GM23338 (cell line): ENCODE data around the gene DCANP1. TPM values are rescaled to one million over a fixed set of nuclear protein-coding genes. Genes with fewer than 3 reads are reported as not detected.

Source experiments
- ATAC-seq: fragments of 200-7000 bp; cut with Tn5 transposase; 3 replicates; pipeline ENCODE4 v1.9.1; 2020
- DNase-seq: peaks from one replicate; pipeline ENCODE4 v3.0.0-alpha.2; 2015; ENCODE audit warnings: low spot score
- H2AFZ ChIP-seq: fragments of 200-600 bp; sonication (generic); 2 replicates; pipeline ENCODE4 v1.8.0; 2016; ENCODE audit warnings: antibody characterized with exemption, mild to moderate bottlenecking, moderate library complexity
- H3F3A ChIP-seq: fragments of 200-600 bp; sonication (generic); replicated peaks from 2 replicates; pipeline ENCODE4 v1.8.0; 2017; ENCODE audit warnings: antibody characterized with exemption, mixed run types, low read depth
- H3K27ac ChIP-seq: fragments of 200-600 bp; sonication (generic); 2 replicates; pipeline ENCODE4 v1.6.1; 2016; ENCODE audit warnings: low read depth
- H3K27me3 ChIP-seq: fragments of 200-600 bp; sonication (generic); 2 replicates; pipeline ENCODE4 v1.8.0; 2016; ENCODE audit warnings: mild to moderate bottlenecking, mixed run types, moderate library complexity; ENCODE audit not compliant: insufficient read depth
- H3K36me3 ChIP-seq: fragments of 200-600 bp; sonication (generic); 2 replicates; pipeline ENCODE4 v1.8.0; 2016; ENCODE audit warnings: mild to moderate bottlenecking; ENCODE audit not compliant: insufficient read depth
- H3K4me1 ChIP-seq: fragments of 200-600 bp; sonication (generic); 2 replicates; pipeline ENCODE4 v1.8.0; 2016; ENCODE audit warnings: mild to moderate bottlenecking, moderate library complexity; ENCODE audit not compliant: insufficient read depth
- H3K4me2 ChIP-seq: fragments of 200-600 bp; sonication (generic); 2 replicates; pipeline ENCODE4 v1.7.1; 2017; ENCODE audit warnings: mixed run types
- H3K4me3 ChIP-seq: fragments of 200-600 bp; sonication (generic); 2 replicates; pipeline ENCODE4 v1.6.1; 2016; ENCODE audit warnings: mixed run types
- H3K79me2 ChIP-seq: fragments of 200-600 bp; sonication (generic); replicated peaks from 2 replicates; pipeline ENCODE4 v1.8.0; 2017; ENCODE audit warnings: mild to moderate bottlenecking; ENCODE audit not compliant: insufficient read depth
- H3K9me2 ChIP-seq: fragments of 200-600 bp; sonication (generic); 2 replicates; pipeline ENCODE4 v1.8.0; 2017; ENCODE audit not compliant: insufficient read depth
- H4K20me1 ChIP-seq: fragments of 200-600 bp; sonication (generic); replicated peaks from 2 replicates; pipeline ENCODE4 v1.8.0; 2017; ENCODE audit warnings: mild to moderate bottlenecking; ENCODE audit not compliant: insufficient read depth
- H3K27ac Mint-ChIP-seq: 2 replicates; pipeline ENCODE4 v1.8.0; 2020; ENCODE audit warnings: inconsistent platforms, mild to moderate bottlenecking, moderate library complexity, mixed read lengths
- H3K27me3 Mint-ChIP-seq: 3 replicates; pipeline ENCODE4 v1.8.0; 2022; ENCODE audit warnings: low read depth, mild to moderate bottlenecking, moderate library complexity, mixed read lengths, inconsistent platforms; ENCODE audit not compliant: insufficient read depth, poor library complexity
- H3K36me3 Mint-ChIP-seq: 3 replicates; pipeline ENCODE4 v1.8.0; 2021; ENCODE audit warnings: low read depth, mild to moderate bottlenecking, inconsistent platforms, moderate library complexity, mixed read lengths
- H3K4me1 Mint-ChIP-seq: 3 replicates; pipeline ENCODE4 v1.8.0; 2020; ENCODE audit warnings: mild to moderate bottlenecking, inconsistent platforms, mixed read lengths
- H3K4me3 Mint-ChIP-seq: 3 replicates; pipeline ENCODE4 v1.8.0; 2021; ENCODE audit warnings: moderate library complexity, mild to moderate bottlenecking, inconsistent platforms, mixed read lengths
- H3K9me3 Mint-ChIP-seq: 3 replicates; pipeline ENCODE4 v1.8.0; 2020; ENCODE audit warnings: moderate library complexity, mild to moderate bottlenecking, inconsistent platforms, mixed read lengths
- CTCF ChIP-seq, 2 experiments: fragments of 200-600 bp in 1 of 2; sonication (generic) in 1 of 2; conservative IDR thresholded peaks; 2 replicates each; pipeline versions ENCODE4 v1.5.1 to v1.6.1; 2016 to 2017; ENCODE audit warnings: antibody characterized with exemption in 2 of 2, low read depth in 2 of 2, mild to moderate bottlenecking in 2 of 2, moderate library complexity in 1 of 2
- EZH2phosphoT487 ChIP-seq: fragments of 200-600 bp; sonication (generic); IDR thresholded peaks from one replicate; pipeline ENCODE4 v1.8.1; 2018; ENCODE audit warnings: antibody characterized with exemption; ENCODE audit not compliant: unreplicated experiment
- JUNB ChIP-seq: IDR thresholded peaks from one replicate; pipeline ENCODE4 v1.6.1; 2016; ENCODE audit warnings: antibody characterized with exemption; ENCODE audit not compliant: unreplicated experiment
- POLR2AphosphoS5 ChIP-seq: IDR thresholded peaks from 2 replicates; pipeline ENCODE4 v1.6.1; 2016; ENCODE audit warnings: antibody characterized with exemption, low read depth
- ZNF114 ChIP-seq: fragments of 250-450 bp; sonication (Bioruptor Pico); IDR thresholded peaks from 2 replicates; pipeline ENCODE4 v1.5.0; 2020; ENCODE audit warnings: mild to moderate bottlenecking, moderate library complexity
- ZNF331 ChIP-seq: fragments of 250-450 bp; sonication (Bioruptor Pico); IDR thresholded peaks from 2 replicates; pipeline ENCODE4 v1.5.0; 2020; ENCODE audit warnings: low read depth, mild to moderate bottlenecking, moderate library complexity
- polyA plus RNA-seq: library from polyadenylated mRNA; unstranded; fragments of >200 nt; fragmentation: Nextera tagmentation; extraction: Ambion mirVana; gene quantifications from 2 replicates; pipeline ENCODE4 v1.2.1, GENCODE V29; 2016
- total RNA-seq: library from RNA; depleted of rRNA; stranded (reverse); fragments of >200 nt; shearing (Covaris generic); gene quantifications from 2 replicates; pipeline ENCODE4 v1.2.3, GENCODE V29; 2014
- TF ChIP-seq, protein P1 (sequence below): IDR thresholded peaks from 2 replicates; pipeline ENCODE4 v1.6.1; 2016; ENCODE audit warnings: antibody characterized with exemption
- TF ChIP-seq, protein P2 (sequence below): IDR thresholded peaks from one replicate; pipeline ENCODE4 v1.6.1; 2018; ENCODE audit warnings: antibody characterized with exemption; ENCODE audit not compliant: unreplicated experiment

DCANP1 gene
- total and polyA plus RNA-seq, 2 experiments from 2014 or later = not detected

GRCh38 chr5:135487037-135487395 lies 39.9 kb upstream of the DCANP1 start:
- peaks cover 28% of the 10 kb centered on the region for H4K20me1 ChIP-seq
- no peak overlapping the region for H2AFZ ChIP-seq
- H3F3A ChIP-seq = peaks cover 13% of the 10 kb centered on the region; the same call in 1 of the 2 replicates
- peaks cover 55% of the 10 kb centered on the region for H3K4me1 ChIP-seq
- H3K79me2 ChIP-seq = no peaks in the 10 kb centered on the region
- peaks cover 5% of the 10 kb centered on the region; the same call in 2 of the 3 replicates for H3K9me3 Mint-ChIP-seq
- H3K4me3 ChIP-seq = no peak overlapping the region
- H3K4me1 Mint-ChIP-seq = peaks cover 40% of the 10 kb centered on the region
- H3K36me3 ChIP-seq = no peaks in the 10 kb centered on the region
- H3K36me3 Mint-ChIP-seq = no peaks in the 10 kb centered on the region
- peaks cover 86% of the 10 kb centered on the region for H3K27me3 Mint-ChIP-seq
- H3K4me2 ChIP-seq = no peak overlapping the region
- H3K27me3 ChIP-seq = peaks cover 100% of the 10 kb centered on the region
- TF ChIP-seq ZNF331 (CRISPR knock-in tag) (no peak), EZH2phosphoT487 (no peak)
- no peak overlapping the region for H3K4me3 Mint-ChIP-seq
- no peak for DNase-seq
- no peaks in the 10 kb centered on the region for H3K9me2 ChIP-seq
- no peak overlapping the region for H3K27ac ChIP-seq
- no peak overlapping the region for H3K27ac Mint-ChIP-seq
- no peak for ATAC-seq

- Histone ChIP-seq H3K79me2 (no peaks in the 10 kb centered on the region), H2AFZ (no peak overlapping the region), H3K9me2 (no peaks in the 10 kb centered on the region), H3K36me3 (no peaks in the 10 kb centered on the region), H3K4me3 (no peak overlapping the region), H3K4me1 (peaks cover 48% of the 10 kb centered on the region), H3F3A (peaks cover 9% of the 10 kb centered on the region; the same call in 1 of the 2 replicates), H3K27me3 (peaks cover 100% of the 10 kb centered on the region), H4K20me1 (peaks cover 28% of the 10 kb centered on the region), H3K27ac (no peak overlapping the region), H3K4me2 (no peak overlapping the region)
- ATAC-seq = no peak
- Mint-ChIP-seq H3K4me3 (no peak overlapping the region), H3K36me3 (no peaks in the 10 kb centered on the region), H3K27me3 (peaks cover 80% of the 10 kb centered on the region), H3K27ac (no peak overlapping the region), H3K9me3 (peaks cover 5% of the 10 kb centered on the region; the same call in 2 of the 3 replicates), H3K4me1 (peaks cover 40% of the 10 kb centered on the region)
- DNase-seq = no peak
- TF ChIP-seq JUNB (no peak), ZNF114 (CRISPR knock-in tag) (no peak), POLR2AphosphoS5 (no peak), CTCF (conservative IDR thresholded peaks at IDR 0.05; ENCODE audit: low read depth in 2 of 2) (no peak), ZNF331 (CRISPR knock-in tag) (no peak), EZH2phosphoT487 (no peak)
- TF ChIP-seq, protein P1, sequence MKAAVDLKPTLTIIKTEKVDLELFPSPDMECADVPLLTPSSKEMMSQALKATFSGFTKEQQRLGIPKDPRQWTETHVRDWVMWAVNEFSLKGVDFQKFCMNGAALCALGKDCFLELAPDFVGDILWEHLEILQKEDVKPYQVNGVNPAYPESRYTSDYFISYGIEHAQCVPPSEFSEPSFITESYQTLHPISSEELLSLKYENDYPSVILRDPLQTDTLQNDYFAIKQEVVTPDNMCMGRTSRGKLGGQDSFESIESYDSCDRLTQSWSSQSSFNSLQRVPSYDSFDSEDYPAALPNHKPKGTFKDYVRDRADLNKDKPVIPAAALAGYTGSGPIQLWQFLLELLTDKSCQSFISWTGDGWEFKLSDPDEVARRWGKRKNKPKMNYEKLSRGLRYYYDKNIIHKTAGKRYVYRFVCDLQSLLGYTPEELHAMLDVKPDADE = no peak
- TF ChIP-seq, protein P2, sequence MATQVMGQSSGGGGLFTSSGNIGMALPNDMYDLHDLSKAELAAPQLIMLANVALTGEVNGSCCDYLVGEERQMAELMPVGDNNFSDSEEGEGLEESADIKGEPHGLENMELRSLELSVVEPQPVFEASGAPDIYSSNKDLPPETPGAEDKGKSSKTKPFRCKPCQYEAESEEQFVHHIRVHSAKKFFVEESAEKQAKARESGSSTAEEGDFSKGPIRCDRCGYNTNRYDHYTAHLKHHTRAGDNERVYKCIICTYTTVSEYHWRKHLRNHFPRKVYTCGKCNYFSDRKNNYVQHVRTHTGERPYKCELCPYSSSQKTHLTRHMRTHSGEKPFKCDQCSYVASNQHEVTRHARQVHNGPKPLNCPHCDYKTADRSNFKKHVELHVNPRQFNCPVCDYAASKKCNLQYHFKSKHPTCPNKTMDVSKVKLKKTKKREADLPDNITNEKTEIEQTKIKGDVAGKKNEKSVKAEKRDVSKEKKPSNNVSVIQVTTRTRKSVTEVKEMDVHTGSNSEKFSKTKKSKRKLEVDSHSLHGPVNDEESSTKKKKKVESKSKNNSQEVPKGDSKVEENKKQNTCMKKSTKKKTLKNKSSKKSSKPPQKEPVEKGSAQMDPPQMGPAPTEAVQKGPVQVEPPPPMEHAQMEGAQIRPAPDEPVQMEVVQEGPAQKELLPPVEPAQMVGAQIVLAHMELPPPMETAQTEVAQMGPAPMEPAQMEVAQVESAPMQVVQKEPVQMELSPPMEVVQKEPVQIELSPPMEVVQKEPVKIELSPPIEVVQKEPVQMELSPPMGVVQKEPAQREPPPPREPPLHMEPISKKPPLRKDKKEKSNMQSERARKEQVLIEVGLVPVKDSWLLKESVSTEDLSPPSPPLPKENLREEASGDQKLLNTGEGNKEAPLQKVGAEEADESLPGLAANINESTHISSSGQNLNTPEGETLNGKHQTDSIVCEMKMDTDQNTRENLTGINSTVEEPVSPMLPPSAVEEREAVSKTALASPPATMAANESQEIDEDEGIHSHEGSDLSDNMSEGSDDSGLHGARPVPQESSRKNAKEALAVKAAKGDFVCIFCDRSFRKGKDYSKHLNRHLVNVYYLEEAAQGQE = no peak
Observed at GRCh38 chr5:135486131-135487036, 39.2 kb upstream of the DCANP1 start.
